ENCODE measurements around the gene PTPN2. TPM values are rescaled to one million over a fixed set of nuclear protein-coding genes. Genes with fewer than 3 reads are reported as not detected.

PTPN2 gene
- polyA plus RNA-seq, 1 donor from 2014 or later = 45.7 TPM

DNA sequence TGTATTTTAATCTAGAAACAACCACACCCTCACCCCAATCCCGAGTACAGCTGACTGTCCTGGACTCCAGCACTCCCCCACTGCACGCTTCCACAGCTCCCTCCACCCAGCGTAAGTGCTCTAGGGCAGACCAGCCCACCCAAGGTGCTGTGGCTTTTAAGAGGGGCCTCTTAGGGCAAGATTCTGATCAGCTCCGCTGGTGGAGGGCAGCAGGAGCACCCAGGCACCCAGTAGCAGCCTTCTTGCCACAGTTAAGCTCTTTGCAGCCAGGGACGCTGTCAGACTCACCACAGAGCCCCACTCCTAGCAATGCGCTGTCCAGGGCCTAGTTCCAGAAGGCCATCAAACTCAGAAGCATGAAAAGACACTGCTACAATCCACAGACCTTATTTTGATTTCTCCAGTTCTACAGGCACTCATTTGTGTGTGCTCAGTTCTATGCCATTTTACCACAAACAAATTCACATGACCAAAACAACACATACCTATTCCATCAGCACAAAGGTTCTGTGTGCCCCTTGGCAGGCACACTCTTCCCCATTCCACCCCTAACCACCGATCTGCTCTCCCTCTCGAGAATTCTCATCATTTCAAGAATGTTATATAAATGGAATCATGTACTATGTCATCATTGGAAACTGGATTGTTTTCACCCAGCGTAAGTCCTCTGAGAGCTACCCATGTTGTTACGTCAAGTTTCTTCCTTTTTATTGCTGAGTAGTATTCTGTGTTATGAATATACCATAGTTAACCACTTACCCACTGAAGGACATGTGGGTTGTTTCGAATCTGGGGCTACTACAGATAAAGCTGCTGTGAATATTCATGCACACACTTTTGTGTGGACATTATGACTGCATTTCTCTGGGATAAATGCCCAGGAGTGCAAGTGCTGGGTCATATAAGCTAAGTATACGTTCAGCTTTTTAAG lies 40.4 kb downstream of the PTPN2 start:
- no peak overlapping the region for H3K4me2 ChIP-seq (ENCODE audit: low read length)
- no peaks in the 10 kb centered on the region for H3K36me3 ChIP-seq (ENCODE audit: insufficient read depth, low read length)
- no peak overlapping the region for H3K27ac ChIP-seq (ENCODE audit: low read length)
- no peak overlapping the region for H3K9ac ChIP-seq (ENCODE audit: low read length)
- H3K9me3 ChIP-seq (ENCODE audit: low read length) = no peaks in the 10 kb centered on the region
- H3F3A ChIP-seq (ENCODE audit: insufficient read depth, low read length, poor library complexity, severe bottlenecking) = no peaks in the 10 kb centered on the region
- H3K9me2 ChIP-seq (ENCODE audit: insufficient read depth, low read length) = no peaks in the 10 kb centered on the region
- H3K4me3 ChIP-seq (ENCODE audit: low read length) = no peak overlapping the region
- H2AFZ ChIP-seq (ENCODE audit: low read depth, low read length) = no peak overlapping the region
- H3K27me3 ChIP-seq (ENCODE audit: insufficient read depth, low read depth, low read length) = no peaks in the 10 kb centered on the region
- no peaks in the 10 kb centered on the region for H3K79me2 ChIP-seq (replicated peaks; ENCODE audit: insufficient read depth, low read length)
- no peaks in the 10 kb centered on the region for H4K20me1 ChIP-seq (ENCODE audit: insufficient read depth)
- no peak for TF ChIP-seq SMC3 (conservative IDR thresholded peaks at IDR 0.05; ENCODE audit: poor library complexity)
- TF ChIP-seq, protein P1, sequence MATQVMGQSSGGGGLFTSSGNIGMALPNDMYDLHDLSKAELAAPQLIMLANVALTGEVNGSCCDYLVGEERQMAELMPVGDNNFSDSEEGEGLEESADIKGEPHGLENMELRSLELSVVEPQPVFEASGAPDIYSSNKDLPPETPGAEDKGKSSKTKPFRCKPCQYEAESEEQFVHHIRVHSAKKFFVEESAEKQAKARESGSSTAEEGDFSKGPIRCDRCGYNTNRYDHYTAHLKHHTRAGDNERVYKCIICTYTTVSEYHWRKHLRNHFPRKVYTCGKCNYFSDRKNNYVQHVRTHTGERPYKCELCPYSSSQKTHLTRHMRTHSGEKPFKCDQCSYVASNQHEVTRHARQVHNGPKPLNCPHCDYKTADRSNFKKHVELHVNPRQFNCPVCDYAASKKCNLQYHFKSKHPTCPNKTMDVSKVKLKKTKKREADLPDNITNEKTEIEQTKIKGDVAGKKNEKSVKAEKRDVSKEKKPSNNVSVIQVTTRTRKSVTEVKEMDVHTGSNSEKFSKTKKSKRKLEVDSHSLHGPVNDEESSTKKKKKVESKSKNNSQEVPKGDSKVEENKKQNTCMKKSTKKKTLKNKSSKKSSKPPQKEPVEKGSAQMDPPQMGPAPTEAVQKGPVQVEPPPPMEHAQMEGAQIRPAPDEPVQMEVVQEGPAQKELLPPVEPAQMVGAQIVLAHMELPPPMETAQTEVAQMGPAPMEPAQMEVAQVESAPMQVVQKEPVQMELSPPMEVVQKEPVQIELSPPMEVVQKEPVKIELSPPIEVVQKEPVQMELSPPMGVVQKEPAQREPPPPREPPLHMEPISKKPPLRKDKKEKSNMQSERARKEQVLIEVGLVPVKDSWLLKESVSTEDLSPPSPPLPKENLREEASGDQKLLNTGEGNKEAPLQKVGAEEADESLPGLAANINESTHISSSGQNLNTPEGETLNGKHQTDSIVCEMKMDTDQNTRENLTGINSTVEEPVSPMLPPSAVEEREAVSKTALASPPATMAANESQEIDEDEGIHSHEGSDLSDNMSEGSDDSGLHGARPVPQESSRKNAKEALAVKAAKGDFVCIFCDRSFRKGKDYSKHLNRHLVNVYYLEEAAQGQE (IDR thresholded peaks at IDR 0.05; ENCODE audit: borderline replicate concordance) = no peak
- no peak for TF ChIP-seq MXI1 (conservative IDR thresholded peaks at IDR 0.05; ENCODE audit: poor library complexity, severe bottlenecking)
- TF ChIP-seq, protein P2, sequence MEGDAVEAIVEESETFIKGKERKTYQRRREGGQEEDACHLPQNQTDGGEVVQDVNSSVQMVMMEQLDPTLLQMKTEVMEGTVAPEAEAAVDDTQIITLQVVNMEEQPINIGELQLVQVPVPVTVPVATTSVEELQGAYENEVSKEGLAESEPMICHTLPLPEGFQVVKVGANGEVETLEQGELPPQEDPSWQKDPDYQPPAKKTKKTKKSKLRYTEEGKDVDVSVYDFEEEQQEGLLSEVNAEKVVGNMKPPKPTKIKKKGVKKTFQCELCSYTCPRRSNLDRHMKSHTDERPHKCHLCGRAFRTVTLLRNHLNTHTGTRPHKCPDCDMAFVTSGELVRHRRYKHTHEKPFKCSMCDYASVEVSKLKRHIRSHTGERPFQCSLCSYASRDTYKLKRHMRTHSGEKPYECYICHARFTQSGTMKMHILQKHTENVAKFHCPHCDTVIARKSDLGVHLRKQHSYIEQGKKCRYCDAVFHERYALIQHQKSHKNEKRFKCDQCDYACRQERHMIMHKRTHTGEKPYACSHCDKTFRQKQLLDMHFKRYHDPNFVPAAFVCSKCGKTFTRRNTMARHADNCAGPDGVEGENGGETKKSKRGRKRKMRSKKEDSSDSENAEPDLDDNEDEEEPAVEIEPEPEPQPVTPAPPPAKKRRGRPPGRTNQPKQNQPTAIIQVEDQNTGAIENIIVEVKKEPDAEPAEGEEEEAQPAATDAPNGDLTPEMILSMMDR (IDR thresholded peaks at IDR 0.05; ENCODE audit: poor library complexity, severe bottlenecking) = no peak
- no peak for TF ChIP-seq EP300 (conservative IDR thresholded peaks at IDR 0.05; ENCODE audit: poor library complexity, severe bottlenecking)
- TF ChIP-seq EZH2 (IDR thresholded peaks at IDR 0.05; ENCODE audit: borderline replicate concordance, insufficient read depth, low read length, poor library complexity, severe bottlenecking) = no peak
- TF ChIP-seq TAF1 (IDR thresholded peaks at IDR 0.05; ENCODE audit: low read depth) = no peak
- no peak for TF ChIP-seq POLR2AphosphoS5 (IDR thresholded peaks at IDR 0.05)
- TF ChIP-seq RAD21 (conservative IDR thresholded peaks at IDR 0.05) = no peak

DNA sequence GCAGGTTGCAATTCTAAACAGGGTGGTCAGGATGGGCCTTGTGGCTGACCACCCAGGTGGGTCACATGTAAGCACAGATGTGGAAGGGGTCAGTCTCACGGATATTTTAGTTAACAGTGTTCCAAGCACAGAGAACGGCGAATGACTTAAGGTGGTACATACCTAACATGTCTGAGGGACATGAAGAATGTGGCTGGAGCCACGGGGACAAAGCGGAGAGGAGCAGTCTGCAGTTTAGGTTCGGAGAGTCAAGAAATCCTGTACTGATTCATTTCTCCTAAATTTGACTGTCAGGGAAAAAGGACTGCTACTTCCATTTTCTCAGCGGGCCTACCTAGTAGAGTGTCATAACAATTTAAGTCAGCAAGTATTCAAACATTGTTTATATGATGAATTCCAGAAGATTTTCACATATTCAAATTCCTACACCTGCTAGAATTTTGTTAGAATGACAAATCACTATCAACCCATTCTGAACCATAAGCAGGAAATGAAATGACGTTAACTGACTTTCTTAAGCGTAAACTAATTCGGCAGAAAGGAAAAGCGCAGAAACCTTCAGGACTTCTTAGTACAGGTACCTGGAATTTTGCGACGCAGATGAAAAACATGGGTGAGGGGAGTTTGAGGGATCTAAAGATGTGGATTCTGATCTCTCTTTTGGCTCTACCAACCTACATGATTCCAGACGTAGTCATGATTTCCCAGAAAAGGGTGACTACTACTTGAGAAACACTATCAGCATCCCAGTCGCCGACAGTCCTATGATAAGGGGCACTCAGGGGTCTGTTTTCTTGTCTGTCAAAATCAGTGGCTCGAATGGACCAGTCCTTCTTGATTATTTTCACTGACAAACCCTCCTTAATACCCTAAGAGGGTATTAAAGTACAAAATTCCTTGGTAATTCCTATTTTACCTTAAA lies 41.3 kb downstream of the PTPN2 start:
- no peak overlapping the region for H3K4me2 ChIP-seq (ENCODE audit: low read length)
- no peaks in the 10 kb centered on the region for H3K79me2 ChIP-seq (replicated peaks; ENCODE audit: insufficient read depth, low read length)
- no peak overlapping the region for H2AFZ ChIP-seq (ENCODE audit: low read depth, low read length)
- H3K36me3 ChIP-seq (ENCODE audit: insufficient read depth, low read length) = no peaks in the 10 kb centered on the region
- H3K9me2 ChIP-seq (ENCODE audit: insufficient read depth, low read length) = no peaks in the 10 kb centered on the region
- TF ChIP-seq EZH2 (IDR thresholded peaks at IDR 0.05; ENCODE audit: borderline replicate concordance, insufficient read depth, low read length, poor library complexity, severe bottlenecking) = no peak
- TF ChIP-seq SMC3 (conservative IDR thresholded peaks at IDR 0.05; ENCODE audit: poor library complexity) = no peak
- TF ChIP-seq, protein P2 (IDR thresholded peaks at IDR 0.05; ENCODE audit: poor library complexity, severe bottlenecking) = no peak
- no peak for TF ChIP-seq POLR2AphosphoS5 (IDR thresholded peaks at IDR 0.05)
- TF ChIP-seq TAF1 (IDR thresholded peaks at IDR 0.05; ENCODE audit: low read depth) = no peak
- no peak for TF ChIP-seq EP300 (conservative IDR thresholded peaks at IDR 0.05; ENCODE audit: poor library complexity, severe bottlenecking)
- TF ChIP-seq MXI1 (conservative IDR thresholded peaks at IDR 0.05; ENCODE audit: poor library complexity, severe bottlenecking) = no peak
- TF ChIP-seq RAD21 (conservative IDR thresholded peaks at IDR 0.05) = no peak
- TF ChIP-seq, protein P1 (IDR thresholded peaks at IDR 0.05; ENCODE audit: borderline replicate concordance) = no peak
- no peaks in the 10 kb centered on the region for H4K20me1 ChIP-seq (ENCODE audit: insufficient read depth)
- H3K27me3 ChIP-seq (ENCODE audit: insufficient read depth, low read depth, low read length) = no peaks in the 10 kb centered on the region
- H3F3A ChIP-seq (ENCODE audit: insufficient read depth, low read length, poor library complexity, severe bottlenecking) = no peaks in the 10 kb centered on the region
- no peaks in the 10 kb centered on the region for H3K9me3 ChIP-seq (ENCODE audit: low read length)
- H3K27ac ChIP-seq (ENCODE audit: low read length) = no peak overlapping the region
- H3K4me3 ChIP-seq (ENCODE audit: low read length) = no peak overlapping the region
- no peak overlapping the region for H3K9ac ChIP-seq (ENCODE audit: low read length)

Data from neural cell (in vitro differentiated cells).